Smooth muscle cell (in vitro differentiated cells): ENCODE results near the gene VPS26C. TPM values are rescaled to one million over a fixed set of nuclear protein-coding genes. Genes with fewer than 3 reads are reported as not detected.
A peak's percentile ranks its signal among the peaks of the same experiment; 100 is the strongest.

ENCODE experiments used
- DNase-seq: peaks from one replicate; lab custom pipeline; 2025; ENCODE audit not compliant: unreplicated experiment; lab: John Stamatoyannopoulos, UW
- H2AFZ ChIP-seq: fragments of 200-600 bp; sonication (generic); 2 replicates; pipeline ENCODE4 v1.6.0; 2016; ENCODE audit warnings: antibody characterized with exemption, low read depth, mild to moderate bottlenecking
- H3F3A ChIP-seq: fragments of 200-600 bp; sonication (generic); 2 replicates; pipeline ENCODE4 v1.6.0; 2017; ENCODE audit warnings: antibody characterized with exemption, low read depth
- H3K27ac ChIP-seq: fragments of 200-600 bp; sonication (generic); 2 replicates; pipeline ENCODE4 v1.5.1; 2016; ENCODE audit warnings: low read depth, mild to moderate bottlenecking
- H3K27me3 ChIP-seq: fragments of 200-600 bp; sonication (generic); 2 replicates; pipeline ENCODE4 v1.6.1; 2016; ENCODE audit warnings: low read depth, mild to moderate bottlenecking
- H3K36me3 ChIP-seq: fragments of 200-600 bp; sonication (generic); 2 replicates; pipeline ENCODE4 v1.5.1; 2016; ENCODE audit warnings: low read depth
- H3K4me1 ChIP-seq: fragments of 200-600 bp; sonication (generic); 2 replicates; pipeline ENCODE4 v1.5.1; 2016; ENCODE audit warnings: low read depth
- H3K4me2 ChIP-seq: fragments of 200-600 bp; sonication (generic); 2 replicates; pipeline ENCODE4 v1.6.0; 2016; ENCODE audit warnings: mild to moderate bottlenecking
- H3K4me3 ChIP-seq: fragments of 200-600 bp; sonication (generic); 2 replicates; pipeline ENCODE4 v1.5.1; 2016; ENCODE audit warnings: mild to moderate bottlenecking
- H3K79me2 ChIP-seq: fragments of 200-600 bp; sonication (generic); 2 replicates; pipeline ENCODE4 v1.6.0; 2016; ENCODE audit warnings: low read depth, mild to moderate bottlenecking
- H3K9ac ChIP-seq: fragments of 200-600 bp; sonication (generic); 2 replicates; pipeline ENCODE4 v1.6.0; 2016; ENCODE audit warnings: low read depth
- H3K9me3 ChIP-seq: fragments of 200-600 bp; sonication (generic); replicated peaks from 2 replicates; pipeline ENCODE4 v1.5.1; 2016; ENCODE audit warnings: low read depth
- H4K20me1 ChIP-seq: fragments of 200-600 bp; sonication (generic); 2 replicates; pipeline ENCODE4 v1.6.0; 2016; ENCODE audit warnings: low read depth
- WGBS: methylation state at CpG from one replicate; pipeline ENCODE4 v1.1.7; 2016; ENCODE audit warnings: low lambda C conversion rate; 5-methylcytosine and 5-hydroxymethylcytosine counted together
- polyA plus RNA-seq: library from polyadenylated mRNA; unstranded; fragments of >200 nt; fragmentation: Nextera tagmentation; extraction: Ambion mirVana; gene quantifications from 2 replicates; pipeline ENCODE4 v1.2.1, GENCODE V29; 2016
- total RNA-seq: library from RNA; depleted of rRNA; stranded (reverse); fragments of >200 nt; gene quantifications from 2 replicates; pipeline ENCODE4 v1.2.3, GENCODE V29; 2014
- TF ChIP-seq, protein P1 (sequence below): fragments of 200-600 bp; sonication (generic); IDR thresholded peaks from 2 replicates; pipeline ENCODE4 v1.5.1; 2017; ENCODE audit warnings: borderline replicate concordance, mild to moderate bottlenecking, antibody characterized with exemption; ENCODE audit not compliant: insufficient read depth, poor library complexity, severe bottlenecking

VPS26C gene
- total and polyA plus RNA-seq, 2 experiments from 2014 or later = 31.7 to 50.3 TPM

DNA sequence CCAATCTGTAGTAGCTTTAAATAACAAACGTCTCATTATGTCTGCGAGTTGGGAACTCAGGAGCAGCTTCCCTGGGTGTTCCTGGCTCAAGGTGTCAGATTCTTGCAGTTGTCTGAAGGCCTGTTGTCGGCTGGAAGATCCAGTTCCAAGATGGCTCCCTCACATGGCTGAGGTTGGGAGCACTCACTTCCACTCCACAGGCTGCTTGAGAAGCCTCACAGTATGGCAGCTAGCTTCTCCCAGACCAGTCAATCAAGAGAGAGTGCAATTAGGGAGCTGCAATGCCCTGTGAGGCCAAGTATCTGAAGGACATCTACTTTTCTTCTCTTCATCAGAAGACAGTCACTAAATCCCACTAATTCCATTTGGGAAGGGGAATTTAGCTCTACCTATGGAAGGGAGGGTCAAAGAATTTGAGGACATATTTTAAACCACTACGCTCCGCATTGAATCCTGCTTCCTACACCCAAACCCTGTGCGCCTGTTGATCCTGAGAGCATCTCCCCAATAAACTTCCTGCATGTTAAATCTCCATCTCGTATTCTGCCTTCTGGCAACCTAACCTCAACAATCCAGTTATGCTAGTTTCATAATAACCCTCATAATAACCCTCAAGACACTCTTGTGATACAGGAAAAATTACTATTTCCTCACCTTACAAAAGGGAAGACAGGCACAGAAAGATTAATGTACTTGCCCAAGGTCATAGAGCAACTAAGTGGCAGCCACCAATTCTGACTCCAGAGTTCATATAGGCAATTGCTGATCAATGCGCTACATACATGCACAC is 3.6 kb upstream of the VPS26C start:
- H4K20me1 ChIP-seq = no peaks in the 10 kb centered on the region
- no peaks in the 10 kb centered on the region for H3K9me3 ChIP-seq
- no peak overlapping the region for H3K9ac ChIP-seq
- H3K4me1 ChIP-seq = peaks cover 7% of the 10 kb centered on the region
- H3K4me3 ChIP-seq = no peak overlapping the region
- 86% methylated on average over 8 of the region's 8 CpGs for WGBS
- no peaks in the 10 kb centered on the region for H3K36me3 ChIP-seq
- TF ChIP-seq, protein P1, sequence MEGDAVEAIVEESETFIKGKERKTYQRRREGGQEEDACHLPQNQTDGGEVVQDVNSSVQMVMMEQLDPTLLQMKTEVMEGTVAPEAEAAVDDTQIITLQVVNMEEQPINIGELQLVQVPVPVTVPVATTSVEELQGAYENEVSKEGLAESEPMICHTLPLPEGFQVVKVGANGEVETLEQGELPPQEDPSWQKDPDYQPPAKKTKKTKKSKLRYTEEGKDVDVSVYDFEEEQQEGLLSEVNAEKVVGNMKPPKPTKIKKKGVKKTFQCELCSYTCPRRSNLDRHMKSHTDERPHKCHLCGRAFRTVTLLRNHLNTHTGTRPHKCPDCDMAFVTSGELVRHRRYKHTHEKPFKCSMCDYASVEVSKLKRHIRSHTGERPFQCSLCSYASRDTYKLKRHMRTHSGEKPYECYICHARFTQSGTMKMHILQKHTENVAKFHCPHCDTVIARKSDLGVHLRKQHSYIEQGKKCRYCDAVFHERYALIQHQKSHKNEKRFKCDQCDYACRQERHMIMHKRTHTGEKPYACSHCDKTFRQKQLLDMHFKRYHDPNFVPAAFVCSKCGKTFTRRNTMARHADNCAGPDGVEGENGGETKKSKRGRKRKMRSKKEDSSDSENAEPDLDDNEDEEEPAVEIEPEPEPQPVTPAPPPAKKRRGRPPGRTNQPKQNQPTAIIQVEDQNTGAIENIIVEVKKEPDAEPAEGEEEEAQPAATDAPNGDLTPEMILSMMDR = no peak
- H3K27ac ChIP-seq = peak overlapping the region; percentile 11
- no peaks in the 10 kb centered on the region for H3K27me3 ChIP-seq
- DNase-seq = no peak
- no peak overlapping the region for H2AFZ ChIP-seq
- no peaks in the 10 kb centered on the region for H3F3A ChIP-seq
- no peak overlapping the region for H3K4me2 ChIP-seq
- H3K79me2 ChIP-seq = peaks cover 11% of the 10 kb centered on the region

DNA sequence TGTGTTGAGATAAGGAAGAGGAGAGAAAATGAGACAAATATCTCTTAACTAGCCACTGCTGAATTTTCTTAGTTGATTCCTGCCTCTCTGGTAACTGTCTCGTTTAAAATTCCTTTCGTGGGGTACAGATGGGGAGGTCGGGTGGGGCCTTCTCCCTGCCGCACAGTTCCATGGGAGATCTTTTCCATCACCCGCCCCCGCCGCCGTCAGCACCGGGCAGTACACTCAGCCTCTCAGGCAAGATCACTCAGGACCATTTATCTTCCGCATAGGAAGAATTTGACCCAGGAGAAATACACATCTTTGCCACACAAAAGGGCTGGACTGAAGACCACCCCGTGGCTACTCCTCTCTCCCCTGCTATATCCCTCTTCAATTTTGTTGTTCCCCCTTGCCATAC is 2.3 kb upstream of the VPS26C start:
- no peaks in the 10 kb centered on the region for H3K36me3 ChIP-seq
- 83% methylated on average over 11 of the region's 11 CpGs for WGBS
- DNase-seq = no peak
- peaks cover 24% of the 10 kb centered on the region for H3K79me2 ChIP-seq
- peaks cover 7% of the 10 kb centered on the region for H3K4me1 ChIP-seq
- no peak overlapping the region for H3K4me2 ChIP-seq
- H4K20me1 ChIP-seq = no peaks in the 10 kb centered on the region
- H3F3A ChIP-seq = no peaks in the 10 kb centered on the region
- H3K9ac ChIP-seq = no peak overlapping the region
- TF ChIP-seq, protein P1 = no peak
- no peak overlapping the region for H2AFZ ChIP-seq
- H3K27ac ChIP-seq = no peak overlapping the region
- H3K4me3 ChIP-seq = no peak overlapping the region
- H3K27me3 ChIP-seq = no peaks in the 10 kb centered on the region
- no peaks in the 10 kb centered on the region for H3K9me3 ChIP-seq

- H3K9ac ChIP-seq = peak overlapping the region; percentile 95
- peak overlapping the region; percentile 95 for H3K4me2 ChIP-seq
- H3K36me3 ChIP-seq = no peaks in the 10 kb centered on the region
- H3K79me2 ChIP-seq = peaks cover 37% of the 10 kb centered on the region
- 1% methylated on average over 7 of the region's 7 CpGs for WGBS
- H3K4me1 ChIP-seq = peaks cover 7% of the 10 kb centered on the region
- peak overlapping the region; percentile 71 for H3K4me3 ChIP-seq
- H3K27me3 ChIP-seq = no peaks in the 10 kb centered on the region
- H3K27ac ChIP-seq = peak overlapping the region; percentile 98
- peaks cover 2% of the 10 kb centered on the region for H4K20me1 ChIP-seq
- DNase-seq = no peak
- H3F3A ChIP-seq = peaks cover 6% of the 10 kb centered on the region
- TF ChIP-seq, protein P1 = no peak
- no peaks in the 10 kb centered on the region for H3K9me3 ChIP-seq
- H2AFZ ChIP-seq = peak overlapping the region; percentile 73
These were observed 1.0 kb upstream of the VPS26C start for GRCh38 chr21:37268186-37268503.
